IPS-NIHi7 (cell line): ENCODE results near the gene ADRM1.

Experiments
- DNase-seq: peaks from one replicate; pipeline ENCODE4 v3.0.0; 2012; ENCODE audit warnings: mixed read lengths; ENCODE audit errors: extremely low spot score

The ADRM1 gene

DNA sequence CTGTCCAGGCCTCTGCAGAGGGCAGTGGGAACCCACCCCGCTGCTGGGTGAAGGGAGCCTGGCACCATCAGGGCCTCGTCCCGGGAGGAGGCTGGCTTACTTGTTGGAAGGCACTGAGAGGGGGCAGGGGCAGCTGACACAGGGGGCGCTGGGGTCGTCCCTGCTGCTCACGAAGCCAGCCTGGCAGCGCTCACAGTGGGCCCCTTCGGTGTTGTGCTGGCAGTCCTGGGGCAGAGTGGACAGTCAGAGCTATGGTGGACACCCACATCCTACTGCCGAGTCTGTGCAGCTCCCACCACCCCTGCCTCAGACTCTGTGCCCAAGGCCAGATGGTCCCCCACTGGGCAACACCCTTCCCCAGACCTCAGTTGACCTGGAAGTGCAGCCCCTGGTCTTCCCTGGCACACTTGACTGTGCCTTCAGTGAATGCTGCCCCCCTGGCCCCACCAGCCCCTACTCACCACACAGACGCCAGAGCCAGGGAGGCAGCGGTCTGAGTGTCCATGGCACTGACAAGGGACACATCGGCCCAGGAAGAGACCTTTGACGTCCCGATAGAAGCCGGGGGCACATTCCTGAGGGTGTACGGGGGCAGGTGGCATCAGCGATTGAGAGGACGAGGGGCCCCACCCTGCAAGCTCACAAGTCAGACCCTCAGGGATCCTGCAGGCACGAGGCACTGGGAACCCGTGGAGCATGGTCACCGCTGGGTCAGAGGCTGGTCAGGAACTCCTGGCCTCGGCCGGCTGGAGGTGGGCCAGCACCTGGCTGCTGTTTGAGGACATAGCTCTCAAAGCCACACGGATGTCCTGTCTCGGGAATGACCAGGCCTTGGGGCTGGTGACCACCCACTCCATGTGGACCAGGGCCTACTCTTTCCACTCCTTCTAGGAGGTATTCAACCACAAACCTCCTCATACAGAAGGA lies 21.4 kb downstream of the ADRM1 start:
- DNase-seq = no peak

DNA sequence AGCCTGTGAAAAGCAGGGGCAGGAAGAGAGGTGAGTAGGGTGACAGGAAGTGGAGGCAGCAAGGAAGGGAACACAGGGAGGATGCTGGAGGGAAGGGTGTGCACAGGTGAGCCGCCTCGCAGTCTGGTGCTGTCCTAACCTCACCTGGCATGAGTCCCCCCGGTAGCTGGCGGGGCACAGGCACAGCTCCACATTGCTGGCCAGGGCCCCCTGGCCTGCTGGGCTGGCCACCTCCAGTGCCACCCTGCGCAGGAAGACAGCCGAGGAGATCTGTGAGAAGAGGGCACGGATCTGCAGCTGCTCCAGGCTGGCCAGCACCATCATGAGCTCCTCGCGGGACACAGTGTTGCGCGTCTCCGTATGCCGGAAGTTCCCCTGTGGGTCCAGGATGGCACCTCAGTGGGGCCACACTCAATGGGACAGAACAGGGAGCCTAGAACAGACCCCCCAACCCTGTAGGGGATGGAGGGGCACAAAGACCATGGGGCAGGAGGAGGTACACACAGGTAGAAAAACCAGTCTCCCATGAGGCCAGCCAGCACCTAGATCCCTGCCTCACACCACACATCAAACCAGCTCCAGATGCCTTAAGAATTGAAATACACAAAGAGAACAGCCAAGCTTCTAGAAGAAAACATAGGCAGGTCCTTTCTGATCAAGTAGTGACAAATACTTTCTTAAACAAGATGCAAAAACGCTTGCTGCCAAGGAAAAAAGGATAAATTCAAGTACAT lies 22.5 kb downstream of the ADRM1 start:
- no peak for DNase-seq

DNA sequence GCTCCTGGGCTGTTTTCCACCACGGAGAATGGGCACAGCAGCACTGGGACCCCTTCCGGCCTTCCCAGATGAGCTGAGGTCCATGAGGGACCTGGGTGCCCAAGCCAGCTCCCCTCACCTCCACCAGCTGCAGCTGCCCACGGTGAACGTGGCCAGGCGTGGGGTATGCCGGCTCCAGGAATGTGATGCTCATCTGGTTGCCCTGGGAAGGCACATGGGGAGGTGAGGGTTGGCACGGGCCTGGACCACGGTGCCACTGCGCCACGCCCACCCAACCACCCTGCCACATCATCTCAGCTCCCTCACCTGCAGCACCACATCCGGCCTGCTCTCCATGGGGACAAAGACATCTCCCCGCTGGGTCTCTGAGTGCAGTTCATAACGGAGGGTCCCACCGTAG lies 23.8 kb downstream of the ADRM1 start:
- DNase-seq = no peak

DNA sequence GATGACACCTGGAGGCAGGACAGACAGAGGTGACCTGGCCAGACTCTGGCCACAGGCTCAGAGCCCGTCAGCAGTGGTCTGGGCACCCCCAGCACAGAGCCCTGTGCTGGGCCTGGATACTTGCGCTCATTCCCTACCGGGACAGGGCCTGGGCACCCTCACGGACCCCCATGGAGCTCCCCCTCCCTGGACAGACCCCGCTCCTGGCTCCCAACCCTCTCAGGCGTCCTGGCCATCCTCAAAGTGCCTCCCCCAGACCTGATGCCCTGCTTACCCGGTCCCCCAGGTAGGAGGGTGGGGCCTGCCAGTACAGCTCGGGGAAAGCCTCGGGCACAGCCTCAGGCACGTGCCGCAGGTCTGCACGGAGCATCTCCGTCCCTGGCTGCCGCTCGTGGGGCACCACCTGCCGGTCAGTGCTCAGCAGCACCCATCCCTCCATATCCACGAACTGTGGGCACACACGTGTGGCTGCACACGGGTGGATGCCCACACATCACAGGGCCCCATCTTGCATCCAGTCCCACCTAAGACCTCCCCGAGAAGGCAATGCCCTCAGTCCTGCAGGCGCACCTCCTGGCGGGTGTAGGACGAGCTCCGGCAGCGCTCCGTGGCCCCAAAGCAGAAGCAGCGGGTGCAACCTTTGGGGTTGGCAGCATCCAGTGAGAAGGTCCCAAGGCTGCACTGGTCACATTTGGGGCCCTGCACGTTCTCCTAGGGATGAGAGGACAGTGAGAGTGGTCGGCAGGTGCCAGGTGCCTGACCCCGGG lies 24.3 kb downstream of the ADRM1 start:
- DNase-seq = no peak

DNA sequence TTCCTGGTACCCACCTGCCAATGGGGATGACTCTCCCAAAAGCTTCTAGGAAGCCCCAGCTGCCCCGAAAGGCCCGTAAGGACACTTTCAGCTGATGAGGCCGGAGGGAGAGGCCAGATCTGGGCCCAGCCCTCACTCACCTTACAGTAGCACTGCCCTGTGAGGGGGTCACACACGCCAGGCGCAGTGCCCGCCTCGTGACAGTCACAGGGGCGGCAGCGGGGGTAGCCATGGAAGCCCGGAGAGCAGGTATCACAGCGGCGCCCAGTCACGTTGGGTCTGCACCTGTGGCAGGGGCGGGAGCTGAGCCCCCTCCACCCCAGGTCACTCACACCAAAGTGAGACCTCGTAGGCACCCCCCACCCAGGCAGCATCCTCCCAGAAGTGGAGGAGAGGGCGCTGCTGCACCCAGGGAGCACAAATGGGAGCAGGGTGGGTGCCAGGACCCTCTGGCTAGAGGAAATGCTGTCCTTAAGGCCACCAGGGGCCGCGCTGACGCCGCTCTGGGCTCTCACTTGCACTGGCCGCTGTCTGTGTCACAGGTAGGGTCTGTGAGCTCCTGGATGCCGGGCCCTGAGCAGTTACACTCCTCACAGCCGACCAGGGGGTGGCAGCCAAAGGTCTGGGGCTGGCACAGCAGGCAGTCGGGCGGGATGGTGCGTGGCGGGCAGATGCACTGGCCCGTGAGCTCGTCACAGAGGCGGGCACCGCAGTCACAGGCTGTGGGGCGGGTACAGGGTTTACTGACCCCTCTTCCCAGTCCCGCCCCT lies 25.1 kb downstream of the ADRM1 start:
- no peak for DNase-seq

DNA sequence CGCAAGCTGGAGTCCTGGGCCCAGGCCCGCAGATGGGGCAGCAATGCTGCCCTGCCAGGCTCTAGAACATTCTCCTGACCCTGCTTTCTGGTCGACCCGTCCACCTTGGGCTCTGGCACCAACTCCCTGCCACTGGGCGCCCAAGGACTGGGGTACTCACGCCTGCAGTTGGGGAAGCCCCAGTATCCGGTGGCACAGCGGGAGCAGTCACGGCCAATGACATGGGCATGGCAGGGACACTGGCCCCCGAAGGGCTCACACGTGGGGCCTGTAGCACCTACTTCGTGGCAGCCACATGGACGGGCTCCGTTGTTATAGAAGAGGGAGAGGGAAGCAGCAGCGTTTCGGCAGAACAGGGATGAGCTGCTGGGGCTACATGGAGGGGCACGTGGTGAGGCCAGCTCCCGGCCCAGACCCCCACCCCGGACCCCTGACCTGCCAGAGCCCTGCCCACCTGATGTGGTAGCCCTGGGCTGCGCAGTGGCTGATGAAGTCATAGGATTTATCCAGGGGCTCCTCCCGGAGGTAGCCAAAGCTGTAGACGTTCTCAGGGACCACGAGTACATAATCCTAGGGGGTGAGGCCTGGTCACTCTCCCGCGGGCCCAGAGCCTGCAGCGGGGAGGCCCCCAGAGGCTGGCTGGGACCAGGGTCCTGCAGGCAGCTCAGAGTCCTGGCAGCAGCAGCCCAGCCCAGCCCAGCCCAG lies 26.0 kb downstream of the ADRM1 start:
- no peak for DNase-seq

DNA sequence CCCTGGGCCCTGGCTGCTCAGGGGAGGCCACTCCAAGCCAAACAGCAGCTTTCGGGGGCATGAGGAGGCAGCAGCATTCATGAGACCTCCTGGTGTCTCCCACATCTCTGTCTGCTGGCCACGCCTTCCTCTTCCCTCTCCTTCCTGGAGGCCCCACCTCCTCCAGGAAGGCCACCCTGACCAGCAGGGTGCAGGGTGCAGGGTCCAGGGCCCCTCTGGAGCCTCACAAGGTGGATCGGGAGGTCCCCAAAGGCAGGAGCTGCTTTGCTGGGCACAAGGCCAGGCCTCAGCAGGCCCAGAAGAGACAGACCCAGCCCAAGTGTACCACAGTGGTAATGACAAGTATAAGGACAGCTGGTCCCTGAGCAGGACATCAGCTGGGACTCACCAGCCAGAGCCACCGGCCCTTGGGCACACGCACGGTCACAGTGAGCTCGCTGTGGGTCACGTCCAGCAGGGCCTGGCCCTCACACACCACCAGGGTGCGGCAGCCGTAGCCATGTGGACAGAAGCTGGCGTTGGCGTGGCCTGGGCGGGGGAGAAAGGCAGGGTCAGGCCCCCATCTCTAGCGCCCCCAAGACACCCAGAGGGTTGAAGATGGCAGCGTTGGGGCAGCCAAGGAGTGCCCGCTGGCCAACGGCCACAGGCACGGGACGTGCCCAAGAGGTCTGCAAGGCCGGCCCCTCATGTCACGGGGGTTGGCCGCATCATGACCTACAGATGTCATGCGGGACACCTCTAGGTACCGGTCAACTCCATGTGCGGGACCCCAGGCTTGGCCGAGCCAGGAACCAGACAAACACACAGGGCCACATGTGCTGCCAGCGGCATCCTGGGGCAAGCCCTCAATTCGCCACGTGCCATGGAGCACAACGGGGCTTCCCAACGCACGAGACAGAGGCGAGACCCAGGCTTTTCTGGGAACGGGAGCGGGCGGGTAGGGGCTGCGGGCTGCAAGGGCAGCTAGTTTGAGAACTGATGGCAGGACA lies 26.9 kb downstream of the ADRM1 start:
- no peak for DNase-seq

DNA sequence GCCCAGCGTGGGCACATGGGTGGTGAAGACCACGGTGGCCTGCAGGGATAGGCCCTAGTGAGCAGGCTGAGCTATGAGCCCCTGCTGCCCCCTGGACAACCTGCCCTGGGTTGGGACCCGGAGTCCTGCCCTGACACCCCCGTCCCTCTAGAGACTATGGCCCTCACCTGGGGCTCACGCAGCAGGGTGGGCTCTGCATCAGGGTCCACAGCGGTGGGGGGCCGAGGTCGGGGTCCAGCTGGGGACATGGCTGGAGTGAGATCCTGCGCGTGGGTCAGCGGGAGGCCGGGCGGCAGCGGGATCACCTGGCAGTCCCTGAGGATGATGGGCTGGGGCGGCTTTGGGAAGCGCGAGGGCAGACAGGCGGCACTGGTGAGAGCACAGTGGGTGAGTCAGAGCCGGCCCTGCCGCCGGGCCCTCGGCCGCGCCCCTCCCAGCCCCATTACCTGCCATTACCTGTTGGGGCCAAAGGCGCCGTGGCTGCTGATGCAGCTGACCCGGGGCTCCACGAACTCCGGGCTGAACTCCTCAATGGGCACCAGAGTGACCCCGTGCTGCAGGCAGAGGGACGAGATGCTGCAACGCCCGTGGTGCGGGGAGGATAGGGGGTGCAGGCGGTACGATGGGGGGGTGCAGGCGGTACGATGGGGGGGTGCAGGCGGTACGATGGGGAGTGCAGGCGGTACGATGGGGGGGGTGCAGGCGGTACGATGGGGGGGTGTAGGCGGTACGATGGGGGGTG lies 27.9 kb downstream of the ADRM1 start:
- DNase-seq = no peak

DNA sequence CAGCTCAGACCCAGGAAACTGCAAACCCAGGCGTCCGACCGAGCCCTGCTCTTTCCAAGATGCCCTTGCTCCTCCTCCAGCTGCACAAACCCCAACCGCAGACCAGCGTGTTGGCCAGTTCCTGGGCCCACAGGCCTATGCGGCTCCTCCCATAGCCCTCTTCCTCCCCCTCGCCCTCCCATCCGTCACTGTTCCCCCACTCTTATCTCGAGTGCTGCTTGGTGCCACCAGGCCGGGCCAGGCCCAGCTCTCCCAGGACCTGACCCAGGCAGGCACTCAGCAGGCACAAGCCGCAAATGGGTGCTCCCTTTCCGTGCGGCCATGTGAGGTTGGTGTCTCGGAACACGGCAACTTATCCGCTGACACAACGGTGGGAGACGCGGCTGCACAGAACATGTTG lies 28.6 kb downstream of the ADRM1 start:
- DNase-seq = no peak

DNA sequence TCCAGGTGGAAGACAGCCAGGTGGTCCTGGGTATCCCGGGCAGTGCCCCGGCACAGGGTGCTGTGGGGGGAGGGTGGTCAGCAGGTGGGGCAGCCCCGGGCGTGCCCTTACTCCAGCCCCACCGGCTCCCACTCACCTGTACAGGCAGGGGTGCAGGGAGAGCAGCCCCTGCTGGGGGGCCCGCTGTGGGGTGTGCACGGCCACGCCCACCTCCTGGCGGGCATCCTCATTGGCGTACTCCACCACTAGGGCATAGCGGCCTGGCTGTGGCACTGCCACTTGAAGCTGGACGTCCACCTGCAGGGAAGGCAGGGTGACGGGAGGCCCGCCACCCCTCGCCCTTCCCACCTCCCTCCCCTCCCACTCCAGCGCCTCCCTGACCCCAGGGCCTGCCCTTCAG lies 29.6 kb downstream of the ADRM1 start:
- no peak for DNase-seq

DNA sequence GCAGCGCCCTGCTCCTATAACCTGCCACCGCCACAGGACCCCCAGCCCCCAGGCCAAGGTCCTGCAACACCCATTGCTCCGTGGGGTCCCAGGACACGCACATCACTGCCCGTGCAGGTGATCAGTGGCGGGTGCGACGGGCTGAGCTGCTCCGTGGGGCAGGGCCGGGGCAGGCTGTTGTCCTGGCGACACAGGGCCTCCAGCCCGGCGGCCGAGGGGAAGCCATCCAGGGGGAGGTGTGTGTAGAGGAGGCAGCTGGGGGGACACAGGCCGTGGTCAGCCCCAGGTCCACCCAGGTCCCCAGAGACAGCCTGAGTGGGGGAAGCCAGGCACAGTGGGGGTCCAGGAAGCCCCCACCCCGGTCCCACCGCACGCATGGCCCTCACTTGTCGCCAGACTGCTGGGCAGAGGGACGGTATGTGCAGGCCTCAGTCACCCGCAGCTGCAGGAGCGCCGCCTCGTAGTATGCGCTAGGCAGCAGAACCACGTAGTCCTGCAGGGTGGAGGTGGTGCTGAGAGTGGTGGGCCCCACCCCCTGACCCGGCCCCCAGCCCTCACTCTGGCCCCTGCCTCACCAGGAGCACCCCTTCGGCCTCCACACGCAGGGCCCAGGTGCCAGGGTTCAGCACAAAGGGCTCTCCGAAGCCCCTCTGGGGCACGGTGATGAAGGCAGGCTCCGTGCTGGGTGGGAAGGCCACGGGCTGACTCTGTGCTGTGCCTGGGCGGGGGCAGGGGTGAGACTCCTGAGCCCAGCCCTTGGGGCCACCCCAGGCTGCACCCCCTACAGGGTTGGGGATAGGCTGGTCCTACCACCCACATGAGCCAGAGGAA lies 30.4 kb downstream of the ADRM1 start:
- DNase-seq = no peak

DNA sequence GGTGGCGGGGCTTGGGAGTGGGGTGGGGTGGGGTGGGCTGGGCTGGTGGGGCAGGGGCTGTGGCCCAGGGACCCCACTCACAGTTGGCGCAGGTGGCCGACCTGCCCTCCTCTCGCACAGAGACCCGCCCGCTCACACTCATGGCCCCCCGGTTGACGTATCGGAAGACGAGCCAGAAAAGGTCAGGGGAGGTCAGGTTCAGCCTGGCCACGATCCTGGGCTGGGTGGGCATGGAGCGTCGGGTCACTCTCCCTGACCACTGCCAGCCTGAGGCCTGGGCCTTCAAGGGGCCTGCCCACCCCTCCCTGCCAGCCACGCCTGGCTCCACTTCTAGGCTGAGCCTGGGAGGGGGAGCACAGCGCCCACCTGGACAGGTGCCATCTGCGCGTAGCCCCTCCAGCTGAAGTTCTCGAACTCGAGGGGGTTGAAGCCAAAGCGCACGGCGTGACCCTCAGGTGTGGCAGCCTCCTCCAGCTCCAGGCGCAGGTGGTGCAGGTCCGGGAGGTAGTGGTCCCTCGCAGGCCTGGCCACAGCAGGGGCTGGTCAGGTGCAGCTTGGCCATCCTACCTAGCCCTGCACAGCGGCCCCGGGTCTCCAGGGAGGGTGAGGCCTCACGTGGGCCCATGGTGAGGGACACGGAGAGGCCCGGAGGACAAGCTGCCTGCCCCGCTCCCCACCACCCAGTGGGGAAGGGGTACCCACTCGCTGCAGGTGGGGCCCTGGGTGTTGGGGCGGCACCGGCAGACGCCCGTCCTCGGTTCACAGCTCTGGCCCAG lies 31.2 kb downstream of the ADRM1 start:
- DNase-seq = no peak

DNA sequence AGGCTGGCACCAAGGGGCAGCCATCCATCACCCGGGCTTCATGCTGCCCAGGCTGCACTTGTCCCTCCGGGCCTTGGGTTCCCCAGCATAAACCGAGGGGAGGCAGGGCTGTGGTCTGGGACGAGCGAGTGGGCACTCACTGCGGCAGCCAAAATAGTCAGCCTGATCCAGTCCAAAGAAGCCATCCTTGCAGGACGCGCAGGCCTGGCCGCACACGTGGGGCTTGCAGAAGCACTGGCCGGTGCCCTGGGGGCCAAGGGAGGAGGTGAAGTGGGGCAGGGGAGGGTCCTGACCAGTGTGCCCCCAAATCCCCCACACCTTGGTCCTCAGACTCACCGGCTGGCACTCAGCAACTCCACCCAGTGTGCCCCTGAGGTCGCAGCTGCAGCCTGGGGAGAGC lies 32.1 kb downstream of the ADRM1 start:
- DNase-seq = no peak

DNA sequence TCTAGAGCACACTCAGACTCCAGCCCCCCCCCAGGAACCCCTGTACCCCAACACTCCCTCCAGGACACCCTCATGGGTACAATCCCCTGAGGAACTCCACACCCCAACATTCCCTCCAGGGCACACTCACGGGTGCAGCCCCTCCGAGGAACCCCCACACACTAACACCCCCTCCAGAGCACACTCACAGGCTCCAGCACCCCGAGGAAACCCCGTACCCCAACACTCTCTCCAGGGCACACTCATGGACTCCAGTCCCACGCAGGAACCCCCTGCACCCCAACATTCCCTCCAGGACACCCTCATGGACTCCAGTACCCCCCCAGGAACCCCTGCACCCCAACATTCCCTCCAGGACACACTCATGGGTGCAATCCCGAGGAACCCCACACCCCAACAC lies 32.7 kb downstream of the ADRM1 start:
- DNase-seq = no peak

DNA sequence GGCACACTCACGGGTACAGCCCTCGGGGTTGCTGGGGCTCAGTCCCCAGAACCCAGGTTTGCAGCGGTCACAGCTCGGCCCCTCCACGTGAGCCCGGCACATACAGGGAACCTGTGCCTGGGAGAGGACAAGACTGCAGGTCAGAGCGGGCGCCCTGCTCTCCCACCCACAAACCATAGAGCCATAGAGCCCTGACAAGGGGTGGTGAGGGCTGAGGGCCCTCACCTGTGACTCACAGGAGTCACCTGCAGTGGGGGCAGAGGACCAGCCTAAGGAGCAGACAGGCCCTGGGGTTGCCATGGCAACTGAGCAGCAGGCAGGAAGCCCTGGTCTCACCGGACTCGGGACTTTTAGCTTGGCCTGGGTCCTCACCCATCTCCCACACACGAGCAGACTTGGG lies 33.5 kb downstream of the ADRM1 start:
- DNase-seq = no peak

DNA sequence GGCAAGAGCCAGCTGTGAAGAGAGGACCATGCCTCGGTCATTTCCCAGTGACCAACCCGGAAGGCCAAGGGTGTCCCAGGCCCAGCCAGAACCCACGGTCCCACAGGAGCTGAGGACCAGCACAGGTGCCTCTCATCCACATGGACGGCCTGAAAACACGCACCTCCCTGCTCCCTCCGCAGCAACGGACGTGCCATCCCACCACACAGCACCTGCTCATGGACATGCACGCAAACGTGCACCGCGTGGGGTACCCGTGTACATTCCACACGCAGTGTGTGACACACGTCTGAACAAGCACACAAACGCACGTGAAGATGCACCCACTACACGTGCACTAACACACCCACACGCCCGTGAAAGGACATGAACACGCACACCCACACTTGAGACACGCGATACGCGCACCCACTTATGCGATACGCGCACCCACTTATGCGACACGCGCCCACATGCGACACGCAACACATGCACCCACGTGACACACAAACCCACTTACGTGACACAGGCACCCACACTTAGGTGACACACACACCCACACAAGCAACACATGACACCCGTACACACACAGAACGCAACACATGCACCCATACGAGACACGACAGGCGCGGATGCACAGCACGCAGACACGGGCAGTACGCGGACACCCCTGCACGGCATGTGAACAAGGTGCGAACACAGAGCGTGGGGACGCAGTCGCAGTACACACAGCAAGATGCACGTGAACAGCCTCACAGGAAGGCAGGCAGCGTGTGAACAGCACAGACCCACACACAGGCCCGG lies 34.2 kb downstream of the ADRM1 start:
- no peak for DNase-seq
